HepG2 (cell line): ENCODE measurements around the gene TPX2. TPM values are rescaled to one million over a fixed set of nuclear protein-coding genes. Genes with fewer than 3 reads are reported as not detected.
A peak's percentile ranks its signal among the peaks of the same experiment; 100 is the strongest.

Source experiments
- HDAC2 ChIP-seq: sonication (generic); formaldehyde crosslinking; IDR thresholded peaks from 2 replicates; pipeline ENCODE4 v1.4.0; 2020; ENCODE audit warnings: missing genetic modification reagents
- JUN ChIP-seq: sonication (generic); formaldehyde crosslinking; IDR thresholded peaks from 2 replicates; pipeline ENCODE4 v1.4.0; 2020; ENCODE audit warnings: mild to moderate bottlenecking, missing genetic modification reagents
- MAZ ChIP-seq, 2 experiments: sonication (generic) in 1 of 2; formaldehyde crosslinking in 1 of 2; IDR thresholded peaks; 2 replicates each; pipeline versions ENCODE4 v1.5.0 to v1.6.1; 2012 to 2020; ENCODE audit warnings: low read depth in 2 of 2, mild to moderate bottlenecking in 2 of 2, borderline replicate concordance in 1 of 2, improper control_type of control experiment in 1 of 2, low read length in 1 of 2, missing genetic modification reagents in 1 of 2, moderate library complexity in 1 of 2
- PATZ1 ChIP-seq: sonication (generic); formaldehyde crosslinking; IDR thresholded peaks from 2 replicates; pipeline ENCODE4 v1.4.0; 2020; ENCODE audit warnings: missing genetic modification reagents
- RXRA ChIP-seq: sonication (generic); formaldehyde crosslinking; IDR thresholded peaks from 2 replicates; pipeline ENCODE4 v1.5.1; 2020; ENCODE audit warnings: missing genetic modification reagents
- STAT6 ChIP-seq: sonication (generic); formaldehyde crosslinking; IDR thresholded peaks from 2 replicates; pipeline ENCODE4 v1.4.0; 2020; ENCODE audit warnings: missing genetic modification reagents, mild to moderate bottlenecking, borderline replicate concordance
- TFDP1 ChIP-seq: IDR thresholded peaks from 2 replicates; pipeline ENCODE4 v1.6.1; 2016; ENCODE audit warnings: missing compliant biosample characterization, missing genetic modification reagents, borderline replicate concordance
- ZFP90 ChIP-seq: sonication (generic); formaldehyde crosslinking; IDR thresholded peaks from 2 replicates; pipeline ENCODE4 v1.8.0; 2022; ENCODE audit warnings: missing genetic modification reagents, mild to moderate bottlenecking, inconsistent platforms, borderline replicate concordance
- ZNF609 ChIP-seq: sonication (generic); formaldehyde crosslinking; IDR thresholded peaks from 2 replicates; pipeline ENCODE4 v1.4.0; 2020; ENCODE audit warnings: mild to moderate bottlenecking, missing genetic modification reagents, borderline replicate concordance
- ZNF678 ChIP-seq: sonication (generic); formaldehyde crosslinking; IDR thresholded peaks from 2 replicates; pipeline ENCODE4 v1.4.0; 2020; ENCODE audit warnings: mild to moderate bottlenecking, missing genetic modification reagents
- ZNF687 ChIP-seq: sonication (generic); formaldehyde crosslinking; IDR thresholded peaks from 2 replicates; pipeline ENCODE4 v1.5.1; 2020; ENCODE audit warnings: mild to moderate bottlenecking, missing genetic modification reagents, moderate library complexity
- polyA plus RNA-seq, 8 experiments: library from polyadenylated mRNA; depleted of rRNA in 3 of 8; stranded (reverse) in 7 of 8; unstranded in 1 of 8; fragments of >200 nt; fragmentation: Illumina TruSeq in 4 of 8; extraction: Trizol in 4 of 8; gene quantifications; 2 replicates each; pipeline versions ENCODE4 v1.2.1 to v1.2.3, GENCODE V29; 2011 to 2016; ENCODE audit warnings: low read depth in 4 of 8, missing spikeins in 1 of 8, mixed read lengths in 1 of 8; ENCODE audit not compliant: insufficient read depth in 1 of 8
- total RNA-seq, 5 experiments: library from RNA; depleted of rRNA; stranded (reverse); fragments of >200 nt; fragmentation: Illumina TruSeq; extraction: Trizol; gene quantifications; 2 replicates each; pipeline ENCODE4 v1.2.3, GENCODE V29; 2016; ENCODE audit warnings: low read depth in 1 of 5

Gene TPX2
- total and polyA plus RNA-seq, 2 of the 13 experiments (the other 11 are each of a cell fraction or from before 2014, with no cell fraction given) = 34.3 to 124 TPM

- peak; percentile 25; the same call in 1 of the 2 replicates for TF ChIP-seq PATZ1 (CRISPR knock-in tag)
- TF ChIP-seq STAT6 (CRISPR knock-in tag) = peak; percentile 38; the same call in 1 of the 2 replicates
- peak; percentile 85 for TF ChIP-seq RXRA
- peak; percentile 90 for TF ChIP-seq HDAC2 (CRISPR knock-in tag)
- no peak for TF ChIP-seq JUN (CRISPR knock-in tag)
- TF ChIP-seq ZNF687 (CRISPR knock-in tag) = peak; percentile 97
- 0 out of 2 replicates have a peak, but pooled peaks have one; percentile 41 for TF ChIP-seq ZNF678
- no peak for TF ChIP-seq MAZ (IDR thresholded peaks at IDR 0.05; ENCODE audit: borderline replicate concordance, low read depth, low read length)
- peak; percentile 67; the same call in 1 of the 2 replicates for TF ChIP-seq MAZ (CRISPR knock-in tag; IDR thresholded peaks at IDR 0.05; ENCODE audit: low read depth)
- TF ChIP-seq TFDP1 (CRISPR knock-in tag) = peak; percentile 99
- peak; percentile 93 for TF ChIP-seq ZFP90 (CRISPR knock-in tag)
- TF ChIP-seq ZNF609 = 0 out of 2 replicates have a peak, but pooled peaks have one; percentile 20
Observed at GRCh38 chr20:31738729-31739549, at the start of gene TPX2 (continued).
